ENCODE data around the gene SH3RF3. TPM values are rescaled to one million over a fixed set of nuclear protein-coding genes. Genes with fewer than 3 reads are reported as not detected.

Gene SH3RF3
- total and polyA plus RNA-seq, 10 of the 15 experiments (the other 5 are each of a cell fraction or from before 2014, with no cell fraction given) = 0.08 to 8.8 (median 2.3) TPM

- TF ChIP-seq EP300 (IDR thresholded peaks at IDR 0.05; ENCODE audit: borderline replicate concordance in 1 of 2, control insufficient read depth in 1 of 2, low read depth in 2 of 2, low read length in 2 of 2) (no peak), REST (IDR thresholded peaks at IDR 0.05; ENCODE audit: low read depth, low read length) (no peak), MEF2A (IDR thresholded peaks at IDR 0.05; ENCODE audit: insufficient read depth, low read depth, low read length) (no peak), BRCA1 (IDR thresholded peaks at IDR 0.05; ENCODE audit: low read depth, low read length) (no peak)
These were observed 321.7 kb downstream of the SH3RF3 start (continued) for GRCh38 chr2:109450574-109451273.

- intact Hi-C loops (cut with micrococcal nuclease; ENCODE audit: unreplicated experiment) = no loop called here
These were observed 322.7 kb downstream of the SH3RF3 start for GRCh38 chr2:109451671-109452070.

More at GRCh38 chr2:109451671-109452070, 322.7 kb downstream of the SH3RF3 start:
- Histone ChIP-seq H3K9ac (ENCODE audit: control insufficient read depth, insufficient read depth, low read length) (no peak overlapping the region), H3K4me1 (ENCODE audit: control insufficient read depth, insufficient read depth, low read length) (no peaks in the 10 kb centered on the region), H3K4me2 (ENCODE audit: control insufficient read depth, insufficient read depth) (no peak overlapping the region), H3K36me3 (ENCODE audit: control insufficient read depth in 2 of 2, insufficient read depth in 2 of 2, low read length in 1 of 2) (no peaks in the 10 kb centered on the region), H4K20me1 (ENCODE audit: control insufficient read depth, insufficient read depth) (no peaks in the 10 kb centered on the region), H2AFZ (ENCODE audit: control insufficient read depth, low read depth, low read length) (no peak overlapping the region), H3K9me3 (replicated peaks; ENCODE audit: control insufficient read depth, insufficient read depth, low read length) (no peaks in the 10 kb centered on the region), H3K79me2 (ENCODE audit: control insufficient read depth, insufficient read depth, low read length) (no peaks in the 10 kb centered on the region), H3K27ac (ENCODE audit: control insufficient read depth, insufficient read depth) (no peak overlapping the region), H3K27me3 (replicated peaks in 1 of 2; ENCODE audit: control insufficient read depth in 2 of 2, insufficient read depth in 2 of 2, low read length in 1 of 2) (no peaks in the 10 kb centered on the region), H3K4me3 (no peak overlapping the region)
- SMC1A ChIA-PET (ENCODE audit: uncharacterized antibody, unreplicated experiment) = no interaction called here
- FAIRE-seq (no peak), DNase-seq (ENCODE audit: low read depth, low spot score) (no peak), ATAC-seq (no peak)
- RAD21 ChIA-PET (ENCODE audit: unreplicated experiment) = interaction anchor here (1.4 kb wide), 1 partner anchor 62 kb away, joined by 3 read pairs; no protein-coding TSS in a partner anchor
- CTCF ChIA-PET = interaction anchor here (1.1 kb wide), 1 partner anchor 58 kb away, joined by 6 read pairs; no protein-coding TSS in a partner anchor
- BruUV-seq (replicated peaks) = no TSS peak
- in situ Hi-C loops (cut with MboI) = loop anchor here (5.0 kb wide), 1 partner anchor 49 kb away; no protein-coding TSS in a partner anchor
- TF ChIP-seq CREB1 (IDR thresholded peaks at IDR 0.05; ENCODE audit: low read depth) = no peak
- no peak for TF ChIP-seq ZNF622 (IDR thresholded peaks at IDR 0.05)
- TF ChIP-seq NRF1 (conservative IDR thresholded peaks at IDR 0.05; ENCODE audit: low read depth, low read length) = no peak
- POLR2A ChIA-PET = no interaction called here
- WGBS (ENCODE audit: insufficient coverage, insufficient replicate concordance, low lambda C conversion rate, missing lambda C conversion rate) = 19% methylated on average over 6 of the region's 6 CpGs

Measured in GM12878 (cell line).